GM19351 (cell line): Measurements from ENCODE around the gene SPDYE18.
"Not testable (repeated sequence)": the region's sequence is repeated elsewhere in the genome, so short reads cannot be mapped to it uniquely, and the experiment has no call there.

ENCODE experiments used
- ATAC-seq: cut with Tn5 transposase; IDR thresholded peaks from one replicate; pipeline ENCODE4 v1.9.1; 2021; ENCODE audit warnings: mild to moderate bottlenecking, moderate library complexity; ENCODE audit not compliant: unreplicated experiment

SPDYE18 gene

DNA sequence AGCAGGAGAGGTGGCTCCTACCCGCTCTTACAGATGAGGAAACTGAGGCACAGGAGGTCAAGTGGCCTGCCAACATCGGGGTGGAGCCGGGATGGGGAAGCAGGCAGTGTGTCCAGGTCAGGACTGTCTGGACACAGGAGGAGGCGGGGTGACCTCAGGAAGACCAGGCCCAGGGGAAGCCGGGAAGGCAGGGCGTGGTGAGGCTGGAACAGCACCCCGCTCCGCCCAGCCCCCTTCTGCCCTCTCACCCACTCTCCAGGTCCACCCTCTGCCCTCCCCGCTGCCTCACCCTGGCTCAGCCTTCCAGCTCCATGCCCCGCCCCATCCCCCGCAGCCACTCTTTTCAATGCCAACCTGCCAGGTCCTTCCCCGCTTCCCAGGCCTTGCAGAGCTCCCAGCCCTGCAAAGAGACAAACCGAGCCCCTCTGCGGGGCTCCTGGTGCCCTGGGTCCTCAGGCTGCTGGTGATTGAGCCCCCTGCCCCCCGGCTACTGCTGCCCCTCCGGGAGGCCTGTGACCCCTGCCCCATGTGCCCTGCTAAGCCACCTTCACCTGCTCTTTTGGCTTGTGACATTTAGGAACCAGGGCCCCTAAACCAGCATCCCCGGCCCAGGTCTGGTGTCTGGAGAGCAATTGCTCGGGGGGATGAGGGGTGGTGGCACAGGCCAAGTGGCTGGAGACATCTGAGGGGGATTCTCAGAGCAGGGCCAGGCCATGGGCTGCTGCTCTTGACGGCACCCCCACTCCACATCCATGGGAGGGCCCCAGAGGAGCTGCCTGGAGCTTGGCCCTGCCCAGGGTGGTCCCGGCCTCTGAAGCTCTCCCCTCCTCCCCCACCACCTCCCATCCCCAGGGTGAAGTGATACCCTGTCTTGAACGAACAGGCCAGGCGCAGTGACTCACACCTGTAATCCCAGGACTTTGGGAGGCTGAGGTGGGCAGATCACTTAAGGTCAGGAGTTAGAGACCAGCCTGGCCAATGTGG, 55.9 kb downstream of the SPDYE18 start:
- not testable (repeated sequence) for ATAC-seq

DNA sequence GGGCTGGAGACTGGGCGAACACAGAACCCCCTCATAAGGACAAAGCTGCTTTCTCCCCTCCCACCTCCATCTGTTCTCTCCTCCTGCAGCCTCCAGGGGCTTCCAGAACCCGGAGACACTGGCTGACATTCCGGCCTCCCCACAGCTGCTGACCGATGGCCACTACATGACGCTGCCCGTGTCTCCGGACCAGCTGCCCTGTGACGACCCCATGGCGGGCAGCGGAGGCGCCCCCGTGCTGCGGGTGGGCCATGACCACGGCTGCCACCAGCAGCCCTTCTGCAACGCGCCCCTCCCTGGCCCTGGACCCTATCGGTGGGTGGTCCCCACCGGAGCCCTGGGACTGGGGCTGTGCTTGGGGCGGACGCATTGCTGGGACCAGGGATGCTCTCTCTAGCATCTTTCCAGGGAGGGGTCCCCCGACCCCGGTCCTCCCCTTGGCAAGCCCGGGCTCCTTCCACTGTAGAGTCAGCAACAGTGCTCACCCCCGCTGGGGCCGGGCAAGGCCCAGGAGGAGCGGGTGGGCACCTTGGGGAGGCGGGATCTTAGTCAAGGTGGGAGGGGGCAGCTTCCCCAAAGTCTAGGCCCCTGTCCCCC, 56.8 kb downstream of the SPDYE18 start:
- ATAC-seq = not testable (repeated sequence)

DNA sequence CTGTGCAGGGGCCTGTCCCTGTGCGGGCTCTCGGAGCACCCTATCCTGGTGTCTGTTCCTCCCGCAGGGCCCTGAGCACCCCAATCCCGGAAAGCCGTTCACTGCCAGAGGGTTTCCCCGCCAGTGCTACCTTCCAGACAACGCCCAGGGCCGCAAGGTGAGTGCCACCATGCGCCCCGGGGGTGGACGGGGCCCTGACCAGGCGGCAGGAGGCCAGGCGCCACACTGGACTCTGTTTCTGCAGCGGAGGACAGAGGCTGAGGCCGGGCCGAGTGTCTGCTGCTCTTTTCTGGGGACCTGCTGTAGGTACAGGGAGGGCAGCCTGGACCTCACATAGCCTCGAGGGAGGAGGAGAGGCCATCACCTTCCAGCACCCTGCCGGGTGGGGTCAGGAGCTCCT, 58.2 kb downstream of the SPDYE18 start:
- ATAC-seq = not testable (repeated sequence)

DNA sequence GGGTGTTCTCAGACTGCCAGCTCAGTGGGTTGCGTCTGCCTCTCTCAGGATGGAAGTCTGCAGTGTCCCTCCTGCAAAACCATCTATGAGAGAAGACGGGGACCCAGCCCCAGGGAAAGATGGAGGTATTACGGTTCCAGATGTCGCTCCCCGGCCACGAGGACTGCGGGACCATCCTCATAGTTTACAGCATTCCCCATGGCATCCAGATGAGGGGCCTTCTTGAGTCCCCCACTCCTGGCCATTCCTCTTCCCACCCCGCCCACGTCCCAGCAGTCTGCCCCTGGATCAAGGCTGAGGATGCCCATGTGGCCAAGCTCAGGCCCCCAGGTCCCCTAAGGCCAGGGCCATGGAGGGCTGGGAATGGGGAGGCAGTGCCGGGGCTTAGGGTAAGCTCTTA, 59.1 kb downstream of the SPDYE18 start:
- not testable (repeated sequence) for ATAC-seq

DNA sequence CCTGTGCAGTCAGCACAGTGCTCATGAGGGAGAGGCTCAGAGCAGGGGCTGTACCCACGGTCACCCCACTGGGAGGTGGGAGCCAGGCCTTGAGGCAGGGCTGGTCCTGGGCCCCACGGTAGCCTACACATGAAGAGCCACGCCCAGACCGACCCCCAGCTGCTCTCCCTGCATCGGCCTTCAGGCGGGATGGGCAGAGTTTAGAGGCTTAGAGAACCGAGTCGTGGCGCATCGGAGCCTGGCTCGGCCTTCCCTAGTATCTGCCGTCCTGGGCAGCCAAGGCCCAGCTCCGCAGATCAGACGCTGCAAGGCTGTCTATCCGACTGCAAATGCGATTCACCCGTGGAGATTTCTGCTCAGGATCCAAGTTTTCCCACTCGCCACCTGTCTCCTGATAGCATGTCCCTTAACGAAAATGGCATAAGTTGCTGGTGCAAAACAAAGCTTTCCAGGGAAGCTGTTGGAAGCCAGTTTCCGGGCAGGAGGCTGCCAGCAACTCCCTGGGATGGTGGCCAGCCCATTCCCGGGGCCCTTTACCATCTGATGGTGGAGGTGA, 59.6 kb downstream of the SPDYE18 start:
- not testable (repeated sequence) for ATAC-seq

DNA sequence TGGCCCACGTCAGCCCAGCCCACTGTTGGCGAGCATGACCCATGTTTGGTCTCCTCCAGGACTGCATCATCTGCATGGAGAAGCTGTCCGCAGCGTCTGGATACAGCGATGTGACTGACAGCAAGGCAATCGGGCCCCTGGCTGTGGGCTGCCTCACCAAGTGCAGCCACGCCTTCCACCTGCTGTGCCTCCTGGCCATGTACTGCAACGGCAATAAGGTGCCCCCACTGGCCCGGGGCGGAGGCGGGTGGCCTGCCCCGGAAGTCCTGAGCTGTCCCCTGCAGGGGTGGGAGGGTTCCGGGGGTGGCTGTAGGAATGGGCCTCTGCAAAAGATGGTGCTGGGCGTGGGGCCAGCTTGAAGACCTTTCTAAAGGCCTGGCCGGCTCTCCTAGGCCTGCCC, 60.3 kb downstream of the SPDYE18 start:
- not testable (repeated sequence) for ATAC-seq
